GM12801 (cell line): Measurements from ENCODE around the gene BMPR1B.

Source experiments
- TF ChIP-seq, protein P1 (sequence below): IDR thresholded peaks from one replicate; pipeline ENCODE4 v1.5.1; 2011; ENCODE audit warnings: control low read depth; ENCODE audit not compliant: insufficient read length; ENCODE audit errors: extremely low read depth

Gene BMPR1B

DNA sequence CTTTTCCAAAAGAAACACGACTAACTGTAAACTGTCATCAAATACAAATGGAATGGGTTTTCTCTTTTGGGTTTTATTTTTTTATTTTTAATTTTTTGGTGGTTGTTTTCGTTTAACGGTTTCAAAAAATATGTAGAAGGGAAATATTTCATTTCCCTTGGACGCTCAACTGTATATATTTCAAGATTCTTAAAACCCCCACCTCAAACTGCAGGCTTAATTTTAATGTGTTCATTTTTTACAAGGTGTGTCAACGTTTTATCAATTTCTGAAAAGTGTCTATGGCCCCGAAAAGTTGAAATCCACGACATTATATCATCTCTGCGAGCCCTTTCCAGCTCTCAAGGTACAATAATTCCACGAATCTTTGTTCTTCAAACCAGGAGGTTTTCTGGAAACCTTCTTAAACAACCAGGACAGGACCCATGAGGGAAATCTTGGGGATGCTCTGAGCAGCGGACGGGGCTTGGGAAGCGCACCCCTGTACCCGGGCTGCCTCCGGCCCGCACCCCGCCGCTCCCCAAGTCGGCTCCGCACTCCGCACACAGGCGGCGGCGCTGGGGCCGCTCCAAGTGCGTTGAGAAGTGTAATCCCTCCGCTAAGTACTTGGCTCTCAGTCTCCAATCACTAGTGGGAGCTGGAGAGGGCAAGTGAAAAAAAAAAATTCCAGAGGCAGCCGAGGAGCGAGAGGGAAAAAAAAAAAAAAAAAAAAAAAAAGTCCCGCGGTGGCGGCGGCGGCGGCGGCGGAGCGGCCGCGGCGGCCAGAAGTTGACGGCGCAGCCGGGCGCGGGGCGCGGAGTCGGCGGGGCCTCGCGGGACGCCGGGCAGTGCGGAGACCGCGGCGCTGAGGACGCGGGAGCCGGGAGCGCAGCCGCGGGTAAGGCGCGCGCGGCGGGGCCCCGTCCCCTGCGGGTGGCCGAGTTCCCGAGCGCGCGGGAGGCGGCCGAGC, at the start of gene BMPR1B:
BMPR1B (plus strand) TSS at position 764 of the 949 bp plus-strand sequence. CDS start 346,470 bp downstream, outside the sequence.
- TF ChIP-seq, protein P1, sequence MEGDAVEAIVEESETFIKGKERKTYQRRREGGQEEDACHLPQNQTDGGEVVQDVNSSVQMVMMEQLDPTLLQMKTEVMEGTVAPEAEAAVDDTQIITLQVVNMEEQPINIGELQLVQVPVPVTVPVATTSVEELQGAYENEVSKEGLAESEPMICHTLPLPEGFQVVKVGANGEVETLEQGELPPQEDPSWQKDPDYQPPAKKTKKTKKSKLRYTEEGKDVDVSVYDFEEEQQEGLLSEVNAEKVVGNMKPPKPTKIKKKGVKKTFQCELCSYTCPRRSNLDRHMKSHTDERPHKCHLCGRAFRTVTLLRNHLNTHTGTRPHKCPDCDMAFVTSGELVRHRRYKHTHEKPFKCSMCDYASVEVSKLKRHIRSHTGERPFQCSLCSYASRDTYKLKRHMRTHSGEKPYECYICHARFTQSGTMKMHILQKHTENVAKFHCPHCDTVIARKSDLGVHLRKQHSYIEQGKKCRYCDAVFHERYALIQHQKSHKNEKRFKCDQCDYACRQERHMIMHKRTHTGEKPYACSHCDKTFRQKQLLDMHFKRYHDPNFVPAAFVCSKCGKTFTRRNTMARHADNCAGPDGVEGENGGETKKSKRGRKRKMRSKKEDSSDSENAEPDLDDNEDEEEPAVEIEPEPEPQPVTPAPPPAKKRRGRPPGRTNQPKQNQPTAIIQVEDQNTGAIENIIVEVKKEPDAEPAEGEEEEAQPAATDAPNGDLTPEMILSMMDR, result no peak

DNA sequence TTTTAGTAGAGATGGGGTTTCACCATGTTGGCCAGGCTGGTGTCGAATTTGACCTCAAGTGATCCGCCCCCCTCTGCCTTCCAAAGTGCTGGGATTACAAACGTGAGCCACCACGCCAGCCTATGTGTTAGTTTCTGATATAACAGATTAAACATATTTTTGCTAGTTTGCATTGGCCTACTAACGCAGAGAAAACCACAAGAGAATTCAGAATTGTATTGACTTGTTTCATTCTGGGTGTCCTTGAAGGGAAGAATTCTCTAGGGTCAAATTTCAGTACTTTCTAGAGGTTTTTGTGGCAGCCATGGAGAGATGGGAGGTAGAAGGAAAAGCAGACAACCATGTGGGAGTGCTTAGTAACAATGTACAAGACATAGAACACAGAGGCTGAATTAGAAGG, 46.1 kb upstream of the BMPR1B start:
- TF ChIP-seq, protein P1, result no peak

DNA sequence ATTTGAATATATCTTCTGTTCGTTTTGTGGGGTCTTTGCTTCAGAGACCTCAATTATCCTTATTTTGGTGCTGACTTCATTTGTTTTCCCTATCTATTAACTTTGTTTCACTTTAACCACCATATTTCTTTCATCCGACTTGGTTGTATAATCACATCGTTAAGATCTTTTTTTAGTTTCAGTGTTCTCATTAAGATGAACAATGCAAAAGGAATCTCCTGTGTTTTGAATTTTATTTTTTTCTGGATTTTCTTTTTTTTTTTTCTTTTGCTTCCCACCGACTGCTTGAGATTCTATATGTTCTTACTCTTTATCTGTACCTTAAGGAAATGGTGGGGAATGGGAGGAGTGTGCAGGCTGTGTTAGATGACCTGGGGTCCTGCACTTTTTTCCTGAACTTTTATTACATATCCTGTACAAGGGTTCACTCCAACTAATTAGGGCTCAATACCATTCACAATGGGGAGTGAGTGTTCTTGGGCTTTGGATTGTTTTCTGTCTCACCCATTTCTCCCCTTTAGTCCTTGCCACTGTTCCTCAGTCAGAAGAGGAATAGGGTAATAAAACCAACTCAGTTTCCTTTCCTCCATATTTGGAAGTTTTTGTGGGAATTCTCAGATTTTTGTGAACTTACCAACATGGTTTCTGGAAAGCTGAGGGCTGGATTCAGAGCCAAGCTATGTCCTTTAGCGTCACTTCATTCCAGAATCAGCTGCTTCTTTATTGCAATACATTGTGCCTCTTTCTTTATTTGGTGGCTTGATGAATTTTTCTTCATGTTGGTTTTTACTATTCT, 43.2 kb upstream of the BMPR1B start:
- TF ChIP-seq, protein P1, result no peak

DNA sequence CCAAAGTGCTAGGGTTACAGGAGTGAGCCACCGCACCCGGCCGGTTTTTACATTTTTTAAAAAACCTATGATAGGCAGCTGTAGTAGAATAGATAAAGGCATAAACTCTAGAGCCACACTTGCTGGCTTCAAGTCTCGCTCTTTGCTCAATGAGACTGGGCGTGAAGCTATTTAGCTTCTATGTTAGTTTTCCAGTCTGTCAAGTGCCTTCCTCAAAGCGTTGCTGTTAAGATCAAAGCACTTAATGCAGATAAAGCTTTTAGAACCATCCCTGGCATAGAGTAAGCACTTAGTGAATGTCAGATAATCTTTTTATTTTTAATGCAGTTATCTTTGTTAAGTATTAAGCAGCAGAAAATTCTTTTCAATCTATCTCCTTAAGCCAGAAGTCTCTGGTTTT, 42.0 kb upstream of the BMPR1B start:
- TF ChIP-seq, protein P1, result no peak

DNA sequence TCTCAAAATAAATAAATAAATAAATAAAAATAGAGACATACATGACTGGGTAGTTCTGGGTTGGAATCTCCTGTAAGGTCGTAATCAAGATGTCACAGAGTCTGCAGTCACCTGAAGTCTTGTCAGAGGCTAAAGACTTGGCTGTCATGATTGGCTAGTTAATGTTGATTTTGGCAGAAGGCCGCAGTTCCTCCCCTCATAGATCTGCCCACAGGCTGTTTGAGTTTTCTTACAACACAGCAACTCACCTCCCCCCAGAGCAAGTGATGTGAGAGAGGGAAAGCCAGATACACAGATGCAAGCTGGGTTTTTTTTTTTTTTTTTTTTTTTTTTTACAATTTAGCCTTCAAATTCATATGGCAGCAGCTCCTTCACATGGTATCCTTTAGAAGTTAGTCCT, 36.4 kb upstream of the BMPR1B start:
- TF ChIP-seq, protein P1, result no peak

DNA sequence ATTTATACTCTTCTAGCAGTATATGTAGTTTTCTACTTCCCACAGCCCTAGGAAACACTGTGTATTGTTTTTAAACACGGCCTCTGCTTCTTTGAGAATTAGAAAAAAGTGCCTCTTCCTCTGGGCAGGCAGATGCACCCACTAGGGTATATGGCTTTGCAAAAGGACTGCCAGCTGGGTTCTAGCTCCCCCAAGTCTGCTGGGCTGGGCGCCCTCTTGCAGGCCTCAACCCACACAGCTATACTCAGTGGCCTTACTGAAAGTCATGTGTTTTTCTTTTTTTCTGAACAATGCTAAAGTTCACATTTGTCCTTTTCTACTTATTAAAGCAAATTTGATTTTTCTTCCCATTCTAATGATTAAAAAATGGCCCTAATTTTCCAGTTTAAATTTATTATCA, 35.5 kb upstream of the BMPR1B start:
- TF ChIP-seq, protein P1, result no peak

DNA sequence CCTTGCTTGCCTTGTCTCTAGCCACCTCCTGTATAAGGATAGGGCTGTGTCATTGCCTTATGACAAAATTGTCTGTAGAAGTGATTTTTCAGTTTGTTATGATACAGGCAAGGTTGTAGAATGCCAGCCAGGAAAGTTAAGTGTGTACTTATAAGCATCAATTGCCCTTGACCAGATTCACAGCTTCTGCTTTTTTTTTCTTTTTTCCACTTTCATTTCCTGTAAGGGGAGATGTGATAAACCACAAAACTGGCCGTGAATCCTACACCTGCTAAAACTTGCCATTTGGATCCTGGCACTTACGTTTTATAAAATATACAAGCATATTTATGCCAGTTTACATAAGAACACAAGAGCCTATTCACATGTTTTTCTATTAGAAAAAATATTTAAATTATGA, 35.0 kb upstream of the BMPR1B start:
- TF ChIP-seq, protein P1, result no peak
